Mesenchymal stem cell (in vitro differentiated cells and primary cell): ENCODE results near the gene CDK14.

Source experiments
- DNase-seq: peaks from one replicate; pipeline ENCODE4 v3.0.0-alpha.2; 2013
- H2AFZ ChIP-seq: one replicate; pipeline ENCODE4 v1.6.1; 2013; ENCODE audit warnings: low read depth, mild to moderate bottlenecking, control low read depth, inconsistent platforms, low read length, moderate library complexity
- H2AK5ac ChIP-seq: 2 replicates; pipeline ENCODE4 v1.6.1; 2013; ENCODE audit warnings: low read length, moderate library complexity, mild to moderate bottlenecking, inconsistent platforms; ENCODE audit not compliant: severe bottlenecking
- H2BK120ac ChIP-seq: one replicate; pipeline ENCODE4 v1.6.1; 2013; ENCODE audit warnings: low read depth, mild to moderate bottlenecking, inconsistent platforms, low read length, moderate library complexity
- H2BK12ac ChIP-seq, 2 experiments: one replicate each; pipeline ENCODE4 v1.6.1; 2013; ENCODE audit warnings: inconsistent platforms in 2 of 2, low read length in 2 of 2, mild to moderate bottlenecking in 2 of 2, moderate library complexity in 2 of 2, control low read depth in 1 of 2
- H2BK15ac ChIP-seq: one replicate; pipeline ENCODE4 v1.6.1; 2013; ENCODE audit warnings: mild to moderate bottlenecking, low read depth, inconsistent platforms; ENCODE audit not compliant: poor library complexity, severe bottlenecking
- H2BK5ac ChIP-seq: 2 replicates; pipeline ENCODE4 v1.6.1; 2013; ENCODE audit warnings: low read depth, mild to moderate bottlenecking, low read length, control low read depth, inconsistent platforms; ENCODE audit not compliant: poor library complexity, severe bottlenecking
- H3K14ac ChIP-seq, 2 experiments: one replicate each; pipeline ENCODE4 v1.6.1; 2013; ENCODE audit warnings: inconsistent platforms in 2 of 2, low read length in 2 of 2, control low read depth in 1 of 2, mild to moderate bottlenecking in 1 of 2, moderate library complexity in 1 of 2
- H3K18ac ChIP-seq, 2 experiments: one replicate each; pipeline ENCODE4 v1.6.1; 2013; ENCODE audit warnings: inconsistent platforms in 2 of 2, low read length in 2 of 2, control low read depth in 1 of 2, low read depth in 1 of 2, mild to moderate bottlenecking in 1 of 2
- H3K23ac ChIP-seq, 2 experiments: one replicate each; pipeline ENCODE4 v1.6.1; 2013; ENCODE audit warnings: inconsistent platforms in 2 of 2, low read length in 2 of 2, mild to moderate bottlenecking in 2 of 2, moderate library complexity in 2 of 2, control low read depth in 1 of 2
- H3K27ac ChIP-seq: 2 replicates; pipeline ENCODE4 v1.5.1; 2013; ENCODE audit warnings: mild to moderate bottlenecking, moderate library complexity, low read length, control low read depth, inconsistent platforms; ENCODE audit not compliant: poor library complexity, severe bottlenecking
- H3K27me3 ChIP-seq, 2 experiments: 2 replicates each; pipeline versions ENCODE4 v1.6.1 to v1.7.0; 2013; ENCODE audit warnings: low read length in 2 of 2, mild to moderate bottlenecking in 2 of 2, moderate library complexity in 2 of 2, control low read depth in 1 of 2, inconsistent platforms in 1 of 2; ENCODE audit not compliant: control insufficient read depth in 1 of 2, insufficient read depth in 1 of 2
- H3K36me3 ChIP-seq, 2 experiments: 2 replicates each; pipeline versions ENCODE4 v1.6.1 to v1.7.0; 2013; ENCODE audit warnings: low read length in 2 of 2, control low read depth in 1 of 2, inconsistent platforms in 1 of 2, low read depth in 1 of 2, mild to moderate bottlenecking in 1 of 2; ENCODE audit not compliant: insufficient read depth in 2 of 2, control insufficient read depth in 1 of 2
- H3K4ac ChIP-seq, 2 experiments: one replicate each; pipeline ENCODE4 v1.6.1; 2013; ENCODE audit warnings: inconsistent platforms in 2 of 2, low read length in 2 of 2, mild to moderate bottlenecking in 2 of 2, moderate library complexity in 2 of 2, control low read depth in 1 of 2, low read depth in 1 of 2
- H3K4me1 ChIP-seq: 2 replicates; pipeline ENCODE4 v1.6.1; 2013; ENCODE audit warnings: low read depth, low read length, control low read depth; ENCODE audit not compliant: control insufficient read depth, insufficient read depth
- H3K4me2 ChIP-seq: 2 replicates; pipeline ENCODE4 v1.6.1; 2013; ENCODE audit warnings: low read length, mild to moderate bottlenecking, inconsistent platforms; ENCODE audit not compliant: poor library complexity, severe bottlenecking
- H3K4me3 ChIP-seq, 2 experiments: 2 replicates each; pipeline versions ENCODE4 v1.5.1 to v1.7.0; 2013; ENCODE audit warnings: low read length in 2 of 2, mild to moderate bottlenecking in 2 of 2, control low read depth in 1 of 2, low read depth in 1 of 2; ENCODE audit not compliant: insufficient read depth in 1 of 2
- H3K79me1 ChIP-seq: replicated peaks from 2 replicates; pipeline ENCODE4 v1.6.1; 2013; ENCODE audit warnings: mild to moderate bottlenecking, control low read depth, low read length, inconsistent platforms; ENCODE audit not compliant: poor library complexity, severe bottlenecking
- H3K9ac ChIP-seq: 2 replicates; pipeline ENCODE4 v1.7.0; 2013; ENCODE audit warnings: mild to moderate bottlenecking, low read length, moderate library complexity
- H3K9me3 ChIP-seq: 2 replicates; pipeline ENCODE4 v1.7.0; 2013; ENCODE audit warnings: mild to moderate bottlenecking, low read length; ENCODE audit not compliant: control insufficient read depth
- H4K8ac ChIP-seq: one replicate; pipeline ENCODE4 v1.6.1; 2013; ENCODE audit warnings: inconsistent platforms, mild to moderate bottlenecking, low read length, moderate library complexity
- H4K91ac ChIP-seq: one replicate; pipeline ENCODE4 v1.6.1; 2013; ENCODE audit warnings: mild to moderate bottlenecking, low read length, inconsistent platforms
- WGBS: methylation state at CpG from one replicate; pipeline ENCODE4 v1.1.7; 2013; ENCODE audit warnings: mixed read lengths; 5-methylcytosine and 5-hydroxymethylcytosine counted together

CDK14 gene

GRCh38 chr7:90897961-90898469, 301.9 kb downstream of the CDK14 start:
- H2AFZ ChIP-seq = no peak overlapping the region
- H3K4me3 ChIP-seq = no peak overlapping the region
- no peak overlapping the region for H2BK5ac ChIP-seq
- H4K91ac ChIP-seq = no peak overlapping the region
- no peaks in the 10 kb centered on the region for H3K4me1 ChIP-seq
- no peak overlapping the region for H3K4me2 ChIP-seq
- no peak overlapping the region for H3K18ac ChIP-seq
- no peaks in the 10 kb centered on the region for H3K36me3 ChIP-seq
- no peaks in the 10 kb centered on the region for H3K27me3 ChIP-seq
- no peaks in the 10 kb centered on the region for H3K79me1 ChIP-seq
- no peak overlapping the region for H3K14ac ChIP-seq
- H4K8ac ChIP-seq = no peak overlapping the region
- no peak overlapping the region for H2AK5ac ChIP-seq
- H2BK15ac ChIP-seq = no peak overlapping the region
- DNase-seq = no peak
- no peak overlapping the region for H3K23ac ChIP-seq
- H2BK12ac ChIP-seq = no peak overlapping the region
- H2BK120ac ChIP-seq = no peak overlapping the region
- no peak overlapping the region for H3K27ac ChIP-seq
- no peaks in the 10 kb centered on the region for H3K9me3 ChIP-seq
- no peak overlapping the region for H3K9ac ChIP-seq
- no peak overlapping the region for H3K4ac ChIP-seq

- no peak overlapping the region for H2BK120ac ChIP-seq
- no peak overlapping the region for H2BK12ac ChIP-seq
- DNase-seq = peak; percentile 27
- H2AK5ac ChIP-seq = no peak overlapping the region
- 82% methylated on average over 4 of the region's 4 CpGs for WGBS
- no peak overlapping the region for H3K27ac ChIP-seq
- no peaks in the 10 kb centered on the region for H3K9me3 ChIP-seq
- no peak overlapping the region for H3K18ac ChIP-seq
- H3K4me2 ChIP-seq = no peak overlapping the region
- no peaks in the 10 kb centered on the region for H3K27me3 ChIP-seq
- no peak overlapping the region for H4K91ac ChIP-seq
- H4K8ac ChIP-seq = no peak overlapping the region
- no peak overlapping the region for H3K14ac ChIP-seq
- no peak overlapping the region for H2BK5ac ChIP-seq
- no peak overlapping the region for H3K4me3 ChIP-seq
- H3K4me1 ChIP-seq = no peaks in the 10 kb centered on the region
- H3K23ac ChIP-seq = no peak overlapping the region
- H3K36me3 ChIP-seq = no peaks in the 10 kb centered on the region
- no peak overlapping the region for H2AFZ ChIP-seq
- no peak overlapping the region for H2BK15ac ChIP-seq
- no peak overlapping the region for H3K9ac ChIP-seq
- H3K4ac ChIP-seq = no peak overlapping the region
- no peaks in the 10 kb centered on the region for H3K79me1 ChIP-seq
These were observed 304.7 kb downstream of the CDK14 start for GRCh38 chr7:90900628-90901356.

GRCh38 chr7:90903841-90904240, 307.7 kb downstream of the CDK14 start:
- no peak overlapping the region for H3K14ac ChIP-seq
- H3K4me1 ChIP-seq = no peaks in the 10 kb centered on the region
- H3K27ac ChIP-seq = no peak overlapping the region
- H3K23ac ChIP-seq = no peak overlapping the region
- H2BK120ac ChIP-seq = no peak overlapping the region
- no peak overlapping the region for H3K9ac ChIP-seq
- no peak for DNase-seq
- H3K79me1 ChIP-seq = no peaks in the 10 kb centered on the region
- no peak overlapping the region for H2BK12ac ChIP-seq
- no peak overlapping the region for H2AK5ac ChIP-seq
- no peak overlapping the region for H3K4ac ChIP-seq
- no peak overlapping the region for H2BK5ac ChIP-seq
- H3K36me3 ChIP-seq = peaks cover 0 to 5% of the 10 kb centered on the region in 2 experiments
- no peak overlapping the region for H4K91ac ChIP-seq
- H2BK15ac ChIP-seq = no peak overlapping the region
- no peak overlapping the region for H3K18ac ChIP-seq
- no peaks in the 10 kb centered on the region for H3K9me3 ChIP-seq
- H3K4me3 ChIP-seq = no peak overlapping the region
- H3K4me2 ChIP-seq = no peak overlapping the region
- peak overlapping the region; percentile 4 for H4K8ac ChIP-seq
- 97% methylated on average over 3 of the region's 3 CpGs for WGBS
- no peak overlapping the region for H2AFZ ChIP-seq
- H3K27me3 ChIP-seq = no peaks in the 10 kb centered on the region

- DNase-seq = no peak
- Histone ChIP-seq H4K91ac (no peak overlapping the region), H4K8ac (no peak overlapping the region), H3K18ac (no peak overlapping the region), H2AFZ (no peak overlapping the region), H2BK15ac (no peak overlapping the region), H3K27me3 (no peaks in the 10 kb centered on the region), H3K9ac (no peak overlapping the region), H2AK5ac (no peak overlapping the region), H2BK5ac (no peak overlapping the region), H3K4me1 (no peaks in the 10 kb centered on the region), H2BK120ac (no peak overlapping the region), H3K36me3 (peaks cover 0 to 5% of the 10 kb centered on the region in 2 experiments), H3K23ac (no peak overlapping the region), H2BK12ac (no peak overlapping the region), H3K14ac (no peak overlapping the region), H3K4me3 (no peak overlapping the region), H3K4me2 (no peak overlapping the region), H3K4ac (no peak overlapping the region), H3K9me3 (no peaks in the 10 kb centered on the region), H3K27ac (no peak overlapping the region), H3K79me1 (peaks cover 6% of the 10 kb centered on the region)
- WGBS = 100% methylated on average over 1 of the region's 4 CpGs
These were observed 314.0 kb downstream of the CDK14 start for GRCh38 chr7:90910136-90910535.
